ENCODE results near the gene GEMIN5.
A peak's percentile ranks its signal among the peaks of the same experiment; 100 is the strongest.

- TF ChIP-seq POLR2A (IDR thresholded peaks at IDR 0.05): peak; percentile 77
- TF ChIP-seq, protein P1, sequence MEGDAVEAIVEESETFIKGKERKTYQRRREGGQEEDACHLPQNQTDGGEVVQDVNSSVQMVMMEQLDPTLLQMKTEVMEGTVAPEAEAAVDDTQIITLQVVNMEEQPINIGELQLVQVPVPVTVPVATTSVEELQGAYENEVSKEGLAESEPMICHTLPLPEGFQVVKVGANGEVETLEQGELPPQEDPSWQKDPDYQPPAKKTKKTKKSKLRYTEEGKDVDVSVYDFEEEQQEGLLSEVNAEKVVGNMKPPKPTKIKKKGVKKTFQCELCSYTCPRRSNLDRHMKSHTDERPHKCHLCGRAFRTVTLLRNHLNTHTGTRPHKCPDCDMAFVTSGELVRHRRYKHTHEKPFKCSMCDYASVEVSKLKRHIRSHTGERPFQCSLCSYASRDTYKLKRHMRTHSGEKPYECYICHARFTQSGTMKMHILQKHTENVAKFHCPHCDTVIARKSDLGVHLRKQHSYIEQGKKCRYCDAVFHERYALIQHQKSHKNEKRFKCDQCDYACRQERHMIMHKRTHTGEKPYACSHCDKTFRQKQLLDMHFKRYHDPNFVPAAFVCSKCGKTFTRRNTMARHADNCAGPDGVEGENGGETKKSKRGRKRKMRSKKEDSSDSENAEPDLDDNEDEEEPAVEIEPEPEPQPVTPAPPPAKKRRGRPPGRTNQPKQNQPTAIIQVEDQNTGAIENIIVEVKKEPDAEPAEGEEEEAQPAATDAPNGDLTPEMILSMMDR (IDR thresholded peaks at IDR 0.05): no peak
- peak; percentile 91 to 96 (median 94) for TF ChIP-seq POLR2AphosphoS5 (IDR thresholded peaks at IDR 0.05)
These were observed 79.6 kb downstream of the GEMIN5 start, which contains the start of gene CNOT8 for GRCh38 chr5:154858297-154858971.
